ENCODE data around the gene IL17C.
"Not testable (repeated sequence)": the region's sequence is repeated elsewhere in the genome, so short reads cannot be mapped to it uniquely, and the experiment has no call there.

The IL17C gene, protein sequence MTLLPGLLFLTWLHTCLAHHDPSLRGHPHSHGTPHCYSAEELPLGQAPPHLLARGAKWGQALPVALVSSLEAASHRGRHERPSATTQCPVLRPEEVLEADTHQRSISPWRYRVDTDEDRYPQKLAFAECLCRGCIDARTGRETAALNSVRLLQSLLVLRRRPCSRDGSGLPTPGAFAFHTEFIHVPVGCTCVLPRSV

DNA sequence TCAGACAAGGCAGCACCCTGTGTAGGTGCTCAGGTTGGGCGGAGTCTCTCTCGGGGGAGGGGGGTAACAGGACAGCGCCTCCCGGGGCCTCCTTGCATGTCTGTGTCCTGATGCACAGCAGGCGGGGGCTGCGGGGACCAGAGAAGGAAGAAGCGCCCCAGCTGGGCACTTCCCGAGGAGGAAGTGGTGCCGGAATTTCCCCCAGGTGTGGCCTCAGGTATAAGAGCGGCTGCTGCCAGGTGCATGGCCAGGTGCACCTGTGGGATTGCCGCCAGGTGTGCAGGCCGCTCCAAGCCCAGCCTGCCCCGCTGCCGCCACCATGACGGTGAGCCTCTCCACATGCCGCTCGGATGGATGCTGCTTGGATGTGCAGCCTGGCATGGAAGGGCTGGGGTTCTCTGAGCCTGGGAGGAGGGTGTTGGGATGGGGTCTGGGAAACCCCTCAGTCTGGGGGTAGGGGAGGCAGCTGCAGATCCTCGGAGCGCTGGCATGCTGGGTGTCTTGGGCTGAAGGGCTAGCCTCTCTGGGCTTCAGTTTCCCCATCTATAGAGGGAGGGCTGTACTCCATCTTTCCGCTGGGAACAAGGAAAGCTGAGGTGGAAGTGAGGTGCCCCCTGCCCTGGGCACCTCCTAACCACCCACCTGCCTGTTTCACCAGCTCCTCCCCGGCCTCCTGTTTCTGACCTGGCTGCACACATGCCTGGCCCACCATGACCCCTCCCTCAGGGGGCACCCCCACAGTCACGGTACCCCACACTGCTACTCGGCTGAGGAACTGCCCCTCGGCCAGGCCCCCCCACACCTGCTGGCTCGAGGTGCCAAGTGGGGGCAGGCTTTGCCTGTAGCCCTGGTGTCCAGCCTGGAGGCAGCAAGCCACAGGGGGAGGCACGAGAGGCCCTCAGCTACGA, at the start of gene IL17C:
Gene IL17C, plus strand, starts transcription at position 250 of the 908 bp plus-strand sequence. Its CDS starts 70 bp downstream, at position 320.
- no peak for DNase-seq (ENCODE audit: low spot score)

DNA sequence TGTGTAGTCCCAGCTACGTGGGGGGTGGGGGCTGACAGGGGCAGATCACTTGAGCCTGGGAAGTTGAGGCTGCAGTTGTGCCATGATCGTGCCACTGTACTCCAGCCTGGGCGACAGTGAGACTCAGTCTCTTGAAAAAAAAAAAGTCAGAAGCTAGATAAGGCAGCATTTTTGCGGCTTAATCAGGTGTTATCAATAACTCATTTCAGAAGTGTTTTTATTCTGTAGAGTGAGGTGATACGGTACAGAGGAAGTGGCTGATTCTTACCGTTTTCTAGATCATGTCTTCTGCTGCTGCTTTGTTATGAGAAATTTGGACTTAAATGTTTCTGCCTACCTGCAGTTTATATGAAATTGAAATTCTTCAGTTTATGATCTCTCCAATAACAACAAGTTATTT, 49.6 kb upstream of the IL17C start:
- no peak for DNase-seq (ENCODE audit: low spot score)

DNA sequence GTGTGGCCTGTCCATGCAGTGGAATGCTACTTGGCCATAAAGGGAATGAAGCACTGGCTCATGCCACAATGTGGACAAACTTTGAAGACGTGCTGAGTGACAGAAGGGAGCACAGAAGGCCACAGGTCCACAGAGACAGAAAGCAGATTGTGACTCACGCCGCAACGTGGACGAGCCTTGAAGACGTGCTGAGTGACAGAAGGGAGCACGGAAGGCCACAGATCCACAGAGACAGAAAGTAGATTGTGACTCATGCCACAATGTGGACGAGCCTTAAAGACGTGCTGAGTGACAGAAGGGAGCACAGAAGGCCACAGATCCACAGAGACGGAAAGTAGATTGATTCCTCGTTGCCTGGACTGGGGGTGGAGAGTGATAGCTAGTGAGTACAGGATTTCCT, 48.9 kb upstream of the IL17C start:
- DNase-seq (ENCODE audit: low spot score) = no peak

DNA sequence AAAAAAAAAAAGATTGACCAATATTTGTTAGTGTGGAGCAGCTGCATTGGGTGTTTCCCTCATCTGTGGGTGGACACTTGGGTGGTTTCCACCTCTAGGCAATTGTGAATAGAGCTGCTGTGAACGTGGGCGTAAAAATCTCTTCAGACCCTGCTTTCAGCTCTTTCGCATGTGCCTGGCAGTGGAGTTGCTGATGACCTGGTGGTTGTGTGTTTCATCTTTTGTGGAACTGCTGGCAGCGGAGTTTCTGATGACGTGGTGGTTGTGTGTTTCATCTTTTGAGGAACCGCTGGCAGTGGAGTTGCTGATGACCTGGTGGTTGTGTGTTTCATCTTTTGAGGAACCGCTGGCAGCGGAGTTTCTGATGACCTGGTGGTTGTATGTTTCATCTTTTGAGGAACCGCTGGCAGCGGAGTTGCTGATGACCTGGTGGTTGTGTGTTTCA, 46.8 kb upstream of the IL17C start:
- DNase-seq (ENCODE audit: low spot score) = no peak

DNA sequence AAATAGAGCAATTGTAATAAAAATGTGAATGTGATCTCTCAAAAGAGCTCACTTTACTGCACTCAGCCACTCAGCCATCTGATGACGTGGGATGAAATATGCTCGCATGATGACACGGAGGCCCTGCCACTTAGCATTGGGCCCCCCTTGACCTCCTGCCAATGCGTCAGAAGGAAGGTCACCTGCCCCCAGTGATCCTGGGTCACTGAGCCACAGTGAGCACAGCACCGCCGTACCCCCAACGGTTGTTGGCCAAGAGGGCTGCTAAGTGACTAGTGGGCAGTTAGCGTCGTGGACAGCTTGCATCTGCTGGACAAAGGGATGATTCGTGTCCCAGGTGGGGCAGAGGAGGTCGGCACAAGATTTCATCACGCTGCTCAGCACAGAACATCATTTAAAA, 45.3 kb upstream of the IL17C start:
- no peak for DNase-seq (ENCODE audit: low spot score)

DNA sequence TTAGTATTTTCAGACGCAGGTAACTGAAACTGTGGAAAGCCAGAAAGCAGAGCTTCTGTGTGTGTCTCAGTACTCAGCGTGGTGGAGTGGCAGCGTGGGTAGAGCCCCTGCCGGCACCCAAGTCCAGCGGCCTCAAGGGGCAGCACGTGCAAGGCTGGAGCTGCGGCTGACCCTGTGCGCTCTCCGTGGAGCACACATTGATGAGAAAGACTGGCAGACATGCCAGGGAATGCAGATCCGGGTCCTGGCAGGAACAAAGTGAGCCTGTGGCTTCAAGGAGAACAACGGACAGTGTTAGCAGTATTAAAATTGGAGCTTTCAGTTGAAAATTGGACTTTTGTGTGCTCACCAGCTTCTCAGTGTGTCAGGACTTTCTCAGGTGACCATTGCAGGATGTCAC, 44.9 kb upstream of the IL17C start:
- no peak for DNase-seq (ENCODE audit: low spot score)

DNA sequence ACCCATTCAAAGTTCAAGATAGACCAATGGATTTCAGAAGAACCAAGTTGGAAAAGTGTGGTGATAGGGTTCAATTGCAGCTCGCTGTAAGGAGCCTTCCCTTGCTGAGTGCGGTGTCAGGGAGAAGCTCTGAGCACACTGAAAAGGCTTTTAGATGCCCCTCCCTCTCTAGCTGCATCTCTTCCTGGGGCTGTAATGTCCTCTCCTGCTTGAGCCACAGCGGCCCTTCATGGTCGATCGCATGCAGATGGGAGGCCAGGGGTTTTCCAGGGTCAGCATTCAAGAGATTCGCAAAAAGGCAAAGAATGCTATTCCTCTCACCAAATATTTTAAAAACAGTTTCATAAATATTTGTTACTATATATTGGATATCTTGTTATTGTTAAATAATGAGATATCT, 44.5 kb upstream of the IL17C start:
- no peak for DNase-seq (ENCODE audit: low spot score)

DNA sequence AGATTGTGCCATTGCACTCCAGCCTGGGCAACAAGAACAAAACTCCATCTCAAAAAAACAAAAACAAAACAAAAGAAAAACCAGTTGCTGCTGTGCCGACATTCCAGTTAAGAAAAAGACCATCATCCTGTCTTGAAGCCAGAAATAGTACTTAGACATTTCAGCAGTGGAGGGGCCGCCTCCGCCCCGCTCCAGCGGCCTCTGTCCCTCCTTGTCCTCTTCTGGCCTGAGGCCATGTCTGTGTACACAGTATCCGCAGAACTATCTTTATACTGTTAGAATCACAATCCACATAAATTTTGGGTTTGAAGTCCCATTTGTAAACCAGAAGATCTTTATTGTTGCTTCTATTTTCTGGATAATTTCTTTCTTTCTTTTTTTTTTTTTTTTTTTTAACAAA, 43.3 kb upstream of the IL17C start:
- DNase-seq (ENCODE audit: low spot score) = no peak

DNA sequence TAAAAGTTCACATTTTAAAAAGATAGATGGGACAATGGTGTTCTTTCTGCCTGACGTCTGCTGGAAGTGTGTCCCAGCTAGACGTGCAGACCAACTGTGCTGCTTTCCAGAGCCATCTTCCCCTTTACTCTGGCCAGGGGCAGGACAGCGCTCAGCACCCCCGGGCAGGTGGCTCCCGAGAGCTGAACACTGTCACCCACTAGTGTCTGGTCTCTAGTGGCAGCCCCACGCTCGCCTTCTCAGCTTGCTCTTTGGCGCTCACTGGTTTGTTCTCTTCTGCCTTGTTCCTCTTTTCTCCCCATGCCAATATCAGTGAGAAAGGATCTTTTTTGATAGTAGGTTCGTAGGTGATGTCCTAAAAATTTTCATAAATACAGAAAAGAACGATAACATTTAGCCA, 42.5 kb upstream of the IL17C start:
- no peak for DNase-seq (ENCODE audit: low spot score)

DNA sequence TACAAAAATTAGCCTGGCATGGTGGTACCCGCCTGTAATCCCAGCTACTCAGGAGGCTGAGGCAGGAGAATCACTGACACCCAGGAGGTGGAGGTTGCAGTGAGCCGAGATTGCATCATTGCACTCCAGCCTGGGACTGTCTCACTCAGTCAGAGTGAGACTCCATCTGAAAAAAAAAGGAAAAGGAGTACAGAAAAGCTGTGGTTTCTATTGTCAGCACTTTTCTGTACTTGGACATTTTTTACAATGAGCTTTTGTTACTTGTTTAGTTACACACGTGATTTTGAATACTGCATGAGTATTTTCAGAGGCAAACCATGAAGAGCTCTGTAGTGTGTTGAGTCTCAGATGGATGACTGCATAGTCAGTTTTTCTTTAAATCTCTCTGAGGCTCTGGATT, 41.9 kb upstream of the IL17C start:
- DNase-seq (ENCODE audit: low spot score) = no peak

DNA sequence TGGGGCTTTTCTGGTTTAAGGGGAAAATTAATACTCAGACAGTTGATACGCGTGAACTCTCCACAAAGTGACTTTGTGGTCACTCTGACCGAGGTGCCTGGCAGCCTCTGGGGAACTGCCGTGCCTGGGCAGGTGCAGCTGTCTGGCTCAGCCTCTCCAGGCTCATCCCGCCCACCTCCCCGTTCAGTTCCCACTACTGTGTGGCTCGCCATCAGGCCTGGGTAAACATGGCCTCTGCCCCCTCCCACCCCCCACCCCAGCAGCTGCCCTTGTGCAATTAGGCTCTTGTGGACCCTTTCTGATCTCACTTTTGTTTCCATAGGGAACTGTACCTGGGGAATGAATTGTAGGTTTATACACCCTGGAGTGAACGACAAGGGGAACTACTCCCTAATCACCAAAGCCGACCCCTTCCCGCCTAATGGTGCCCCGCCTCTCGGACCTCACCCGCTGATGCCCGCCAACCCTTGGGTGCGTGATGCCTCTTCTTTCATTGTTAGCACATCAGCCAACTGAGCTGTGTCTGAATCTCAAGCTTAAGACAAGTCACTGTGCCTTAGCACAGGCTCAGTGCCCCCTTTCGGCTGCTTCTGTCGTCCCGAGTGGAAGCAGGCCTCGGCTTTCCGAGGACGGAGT, 40.4 kb upstream of the IL17C start:
- DNase-seq (ENCODE audit: low spot score) = no peak

DNA sequence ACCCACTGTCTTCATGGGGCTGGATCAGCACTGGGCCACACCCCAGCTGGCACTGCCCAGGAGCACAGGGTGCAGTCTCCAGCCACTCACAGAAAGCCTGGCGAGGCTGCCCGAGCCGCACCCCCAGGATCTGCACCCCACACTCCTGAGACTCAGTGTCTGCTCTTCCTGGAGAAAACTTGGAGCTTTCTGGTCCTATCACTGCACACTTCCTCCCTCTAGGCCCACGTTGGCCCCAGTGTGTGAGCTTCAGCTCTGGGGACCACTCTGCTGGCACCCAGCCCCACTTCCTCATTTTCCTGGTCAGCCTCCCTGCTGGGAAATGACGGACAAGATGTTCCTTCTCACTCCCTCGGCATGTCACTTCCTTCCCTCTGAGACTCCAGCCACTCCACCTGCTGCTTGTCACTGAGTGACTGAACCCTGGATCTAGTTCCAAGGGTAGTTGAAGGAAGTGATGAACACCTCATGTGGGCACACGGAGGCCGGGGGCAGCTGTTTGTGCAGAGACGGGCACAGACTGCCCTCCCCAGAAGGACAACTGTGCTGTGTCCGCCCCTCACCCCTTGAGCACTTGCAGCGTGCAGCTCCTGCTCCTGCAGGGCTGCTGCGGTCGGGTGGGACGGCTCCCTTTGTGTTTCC, 39.2 kb upstream of the IL17C start:
- no peak for DNase-seq (ENCODE audit: low spot score)

DNA sequence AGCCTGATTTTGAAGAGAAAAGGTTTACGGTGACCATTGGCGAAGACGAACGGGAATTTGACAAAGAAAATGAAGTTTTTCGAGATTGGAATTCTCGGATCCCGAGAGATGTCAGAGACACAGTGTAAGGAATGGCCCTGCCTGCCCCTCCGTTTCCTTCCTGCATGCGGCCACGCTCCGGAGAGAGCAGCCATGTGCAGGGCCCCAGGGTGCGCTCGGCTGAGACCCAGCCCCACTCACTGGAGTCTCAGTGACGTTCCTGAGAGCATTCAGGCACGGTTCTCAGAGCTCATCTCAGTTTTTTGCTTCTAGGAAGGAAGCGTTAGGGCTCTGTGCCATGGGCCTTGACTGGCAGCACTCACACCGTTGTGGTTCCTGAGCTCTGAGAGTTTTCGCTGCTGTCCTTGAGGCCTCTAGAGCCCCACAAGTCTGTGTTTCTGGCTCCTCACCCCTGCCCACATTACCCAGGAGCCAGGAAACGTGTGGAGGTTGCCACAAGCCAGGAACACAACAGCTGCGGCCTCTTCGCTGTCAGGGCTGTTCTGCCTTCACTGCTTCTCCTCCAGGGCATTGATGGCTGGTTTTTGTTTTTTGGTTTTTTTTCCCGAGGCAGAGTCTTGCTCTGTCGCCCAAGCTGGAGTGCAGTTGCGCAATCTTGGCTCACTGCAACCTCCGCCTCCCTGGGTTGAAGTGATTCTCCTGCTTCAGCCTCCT, 38.4 kb upstream of the IL17C start:
- DNase-seq (ENCODE audit: low spot score) = no peak

DNA sequence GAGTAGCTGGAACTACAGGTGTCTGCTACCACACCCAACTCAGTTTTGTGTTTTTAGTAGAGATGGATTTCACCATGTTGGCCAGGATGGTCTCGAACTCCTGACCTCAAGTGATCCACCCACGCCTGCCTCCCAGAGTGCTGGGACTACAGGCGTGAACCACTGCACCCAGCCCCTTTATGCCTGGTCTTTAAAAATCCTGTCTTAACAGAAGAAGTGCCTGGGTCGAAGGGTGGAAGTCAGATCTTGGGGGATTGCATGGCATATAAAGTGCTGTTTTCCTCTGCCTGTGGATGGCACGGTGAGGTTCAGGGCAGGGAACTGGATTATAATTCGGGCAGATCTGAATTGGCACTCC, 37.9 kb upstream of the IL17C start:
- no peak for DNase-seq (ENCODE audit: low spot score)

DNA sequence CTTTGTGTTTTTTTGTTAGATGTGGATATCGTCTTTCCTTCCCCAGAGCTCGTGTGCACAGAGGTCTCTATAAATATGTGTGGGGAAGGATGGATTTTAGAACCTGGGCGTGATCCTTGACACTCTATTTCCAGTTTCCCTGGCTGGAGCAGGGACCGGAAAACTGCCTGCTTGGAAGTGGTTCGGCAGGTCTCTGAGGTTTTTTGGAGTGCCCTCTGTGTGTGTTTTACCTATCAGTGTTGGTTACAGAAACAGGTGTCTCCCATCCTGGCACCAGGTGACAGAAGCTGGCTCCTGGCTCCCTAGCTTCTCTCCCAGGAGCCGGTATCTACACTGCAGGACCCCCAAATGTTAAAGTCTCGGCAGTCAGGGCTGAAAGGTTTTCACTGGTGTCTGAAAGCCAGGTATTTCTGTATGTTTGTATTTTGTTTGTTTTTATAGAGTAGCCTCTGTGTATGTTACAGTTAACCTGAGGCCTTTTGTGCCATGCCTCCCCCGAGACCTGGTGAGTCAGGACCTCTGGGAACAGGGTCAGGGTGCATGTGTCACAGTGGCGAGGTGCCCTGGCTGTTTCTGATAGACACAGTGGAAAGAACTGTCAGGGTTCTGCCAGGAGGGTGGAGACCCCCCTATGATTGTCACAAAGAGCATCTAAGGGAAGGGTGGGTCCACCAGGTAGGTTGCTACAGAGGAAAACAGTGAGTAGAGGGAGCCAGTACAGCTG, 36.9 kb upstream of the IL17C start:
- DNase-seq (ENCODE audit: low spot score) = no peak

DNA sequence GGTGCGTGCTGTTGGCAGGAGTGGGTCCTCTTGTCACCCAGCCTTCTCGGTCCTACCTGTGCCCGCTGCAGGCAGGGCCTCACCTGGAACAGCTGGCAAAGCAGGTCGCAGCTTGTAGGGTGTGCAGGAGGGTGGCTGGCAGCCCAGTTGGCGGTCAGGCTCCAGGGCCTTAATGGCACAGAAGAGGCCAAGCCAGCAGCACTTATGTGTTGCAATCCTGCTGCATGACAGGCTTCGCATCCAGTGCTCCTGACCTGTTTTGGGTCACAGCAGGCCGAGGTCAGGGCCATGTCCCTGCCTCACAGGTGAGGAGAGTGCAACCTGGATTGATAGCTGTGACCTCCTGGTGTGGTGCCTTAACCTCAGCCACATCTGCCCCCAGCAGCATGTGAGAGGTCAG, 36.3 kb upstream of the IL17C start:
- DNase-seq (ENCODE audit: low spot score) = no peak

DNA sequence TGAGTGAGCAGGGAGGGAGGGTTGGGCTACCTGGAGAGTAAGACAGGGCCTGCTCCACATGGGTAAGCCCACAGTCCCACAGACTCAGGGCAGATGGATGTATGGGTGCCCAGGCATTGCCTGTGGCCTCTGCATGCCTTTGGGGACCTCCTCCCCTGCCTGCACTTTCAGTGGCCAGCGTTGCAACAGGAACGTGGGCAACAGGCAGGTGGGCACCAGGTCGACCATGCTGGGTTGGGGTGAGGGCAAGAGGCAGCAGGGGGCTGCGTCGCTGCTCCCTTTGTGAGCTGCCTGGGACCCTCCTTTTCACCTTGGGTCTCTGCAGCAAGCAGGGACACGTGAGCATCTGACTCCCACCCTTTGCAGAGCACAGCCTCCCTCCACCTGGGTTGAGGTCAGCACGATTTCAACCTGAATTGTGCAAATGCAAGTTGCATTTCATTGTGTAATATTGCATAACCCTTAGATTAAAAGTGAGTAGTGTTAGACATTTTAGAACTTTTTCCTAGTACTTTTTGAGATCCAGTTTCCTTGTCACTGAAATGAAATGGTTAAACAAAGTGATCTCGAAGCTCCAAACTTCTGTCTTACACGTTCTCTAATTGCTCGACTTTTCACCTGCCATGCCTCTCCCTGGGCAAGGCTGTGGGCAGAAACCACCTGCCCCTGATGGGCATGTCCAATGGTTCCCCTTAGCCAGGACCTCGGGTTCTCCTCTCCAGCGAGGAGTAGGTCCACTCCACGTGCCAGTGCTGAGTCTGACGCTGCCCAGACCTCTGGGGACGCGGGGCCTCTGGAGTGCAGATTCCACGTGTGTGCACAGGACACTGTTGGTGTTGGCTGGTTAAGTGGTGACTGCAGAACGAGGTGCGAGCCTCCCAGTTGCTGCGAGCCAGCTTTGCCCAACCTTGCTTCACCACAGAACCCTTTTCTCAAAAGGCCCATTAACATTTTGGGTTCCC, 32.9 kb upstream of the IL17C start:
- no peak for DNase-seq (ENCODE audit: low spot score)

DNA sequence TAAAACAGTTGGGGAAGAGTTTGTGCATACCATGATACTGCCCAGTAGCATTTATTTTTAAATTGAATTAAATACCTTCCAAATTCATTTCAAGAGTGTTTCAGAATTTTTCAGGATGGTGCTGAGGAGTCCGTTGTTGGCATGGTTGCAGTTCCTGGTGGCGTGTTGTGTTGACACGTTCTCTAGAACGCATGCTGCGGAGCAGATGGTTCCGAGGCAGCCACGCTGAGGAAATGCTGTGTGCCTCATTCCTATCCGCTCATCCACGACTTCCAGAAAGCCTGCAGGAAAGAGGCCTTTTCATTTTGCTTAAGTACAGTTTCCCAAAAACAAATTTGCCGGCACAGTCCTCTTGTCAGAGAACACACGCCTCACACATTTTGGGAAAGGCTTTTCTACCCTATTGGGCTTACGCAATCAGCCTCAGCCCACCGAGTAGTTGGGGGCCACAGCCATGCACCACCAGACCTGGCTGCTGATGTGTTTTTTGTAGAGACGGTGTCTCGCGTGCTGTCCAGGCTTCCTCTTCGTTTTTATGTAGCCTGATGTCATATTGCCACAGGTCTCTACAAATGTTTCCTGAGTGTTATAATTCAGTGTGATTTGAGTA, 32.1 kb upstream of the IL17C start:
- DNase-seq (ENCODE audit: low spot score) = no peak

DNA sequence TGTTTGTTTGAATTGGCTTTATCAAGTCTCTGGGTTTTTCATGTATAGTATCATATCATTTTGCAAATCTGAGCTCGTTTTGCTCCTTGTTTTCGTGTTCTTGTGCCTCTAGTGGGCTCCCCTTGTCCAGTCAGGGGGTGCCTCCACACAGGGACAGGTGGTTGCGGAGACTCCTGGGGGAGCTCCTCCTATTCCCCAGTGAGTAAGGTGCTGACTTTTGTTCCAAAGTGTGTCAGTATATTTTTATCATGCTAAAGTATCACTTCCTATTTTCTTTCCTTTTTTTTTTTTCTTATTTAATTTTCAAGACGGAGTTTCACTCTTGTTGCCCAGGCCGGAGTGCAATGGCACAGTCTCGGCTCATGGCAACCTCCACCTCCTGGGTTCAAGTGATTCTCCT, 30.3 kb upstream of the IL17C start:
- DNase-seq (ENCODE audit: low spot score) = no peak

DNA sequence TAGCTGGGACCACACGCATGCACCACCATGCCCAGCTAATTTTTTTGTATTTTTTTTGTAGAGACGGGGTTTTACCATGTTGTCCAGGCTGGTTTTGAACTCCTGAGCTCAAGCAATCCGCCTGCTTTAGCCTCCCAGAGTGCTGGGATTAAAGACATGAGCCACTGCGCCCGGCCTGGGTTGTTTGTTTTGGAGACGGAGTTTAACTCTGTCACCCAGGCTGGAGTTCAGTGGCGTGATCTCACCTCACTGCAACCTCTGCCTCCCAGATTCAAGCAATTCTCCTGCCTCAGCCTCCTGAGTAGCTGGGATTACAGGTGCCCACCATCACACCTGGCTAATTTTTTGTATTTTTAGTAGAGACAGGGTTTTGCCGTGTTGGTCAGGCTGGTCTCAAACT, 28.9 kb upstream of the IL17C start:
- not testable (repeated sequence) for DNase-seq (ENCODE audit: low spot score)

Measured in ecto neural progenitor cell (in vitro differentiated cells).